Stimulated activated naive CD8-positive, alpha-beta T cell treated with anti-CD3 and anti-CD28 coated beads, Interleukin-15, amount 100 ng/mL, for 72 hours (primary cell): ENCODE measurements around the gene NEGR1.

Source experiments
- ATAC-seq: fragments of 150-1000 bp; cut with Tn5 transposase; 2 replicates; pipeline ENCODE4 v1.10.0; 2021; ENCODE audit warnings: mild to moderate bottlenecking, moderate library complexity
- DNase-seq, 2 donors: peaks; one replicate each; pipeline ENCODE4 v3.0.0; 2021 to 2022
- H3K27ac Mint-ChIP-seq, 2 donors: one replicate each; pipeline ENCODE4 v1.8.0; 2022; ENCODE audit warnings: mild to moderate bottlenecking in 2 of 2, mixed read lengths in 2 of 2, moderate library complexity in 2 of 2
- H3K27me3 Mint-ChIP-seq: one replicate; pipeline ENCODE4 v1.8.0; 2022; ENCODE audit warnings: mixed read lengths
- H3K4me1 Mint-ChIP-seq: one replicate; pipeline ENCODE4 v1.8.0; 2022; ENCODE audit warnings: mild to moderate bottlenecking, mixed read lengths
- H3K4me3 Mint-ChIP-seq, 2 donors: one replicate each; pipeline ENCODE4 v1.8.0; 2022; ENCODE audit warnings: mild to moderate bottlenecking in 2 of 2, mixed read lengths in 2 of 2, moderate library complexity in 1 of 2
- H3K9me3 Mint-ChIP-seq, 2 donors: one replicate each; pipeline ENCODE4 v1.8.0; 2022; ENCODE audit warnings: mixed read lengths in 2 of 2

Gene NEGR1

DNA sequence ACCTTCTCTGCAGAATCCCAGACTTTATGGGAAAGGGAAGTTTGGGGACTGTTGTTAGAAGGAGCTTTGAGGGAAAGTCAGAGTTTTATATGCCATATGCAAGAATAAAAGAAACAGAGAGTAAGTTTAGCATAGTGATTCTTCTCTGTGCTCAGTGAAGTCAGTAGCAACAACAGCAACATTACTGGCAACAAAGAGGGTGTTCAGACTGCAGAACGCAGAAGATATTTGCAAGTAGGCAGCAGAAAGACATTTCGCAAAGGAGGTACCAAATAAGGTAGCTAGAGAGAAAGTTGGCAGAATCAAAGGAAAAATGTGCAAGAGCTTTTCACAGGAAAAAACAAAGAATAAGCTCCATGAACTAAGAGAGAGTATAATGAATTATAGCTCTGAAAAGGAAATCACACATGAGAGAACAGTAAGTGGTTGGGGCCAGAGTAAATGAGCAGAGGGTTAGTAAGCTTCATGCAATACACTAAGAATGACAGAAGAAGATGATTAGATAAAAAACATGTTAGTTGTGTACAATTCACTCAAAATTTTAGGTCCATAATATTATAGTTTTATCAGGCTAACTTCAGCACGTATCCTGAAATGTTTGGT lies 98.1 kb downstream of the NEGR1 start:
- no peak for ATAC-seq

DNA sequence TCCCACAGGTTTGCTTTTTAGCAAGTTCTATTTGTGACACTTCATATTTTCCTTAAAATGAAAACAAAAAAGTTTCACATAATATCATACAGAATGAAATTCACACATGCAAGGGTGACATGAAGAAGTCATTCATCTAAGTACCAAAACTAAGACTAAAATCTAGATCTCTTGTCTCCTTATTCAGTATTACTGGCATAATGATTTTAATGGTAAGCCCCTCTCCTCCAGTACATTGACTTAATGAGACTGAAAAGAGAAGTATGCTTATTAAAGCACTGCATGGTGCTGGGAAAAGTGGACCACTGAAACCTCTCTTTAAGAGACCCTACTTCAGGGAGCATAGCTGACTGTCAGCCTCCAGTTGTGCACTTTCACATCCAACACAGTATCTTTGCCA lies 99.5 kb downstream of the NEGR1 start:
- no peak for DNase-seq
- Mint-ChIP-seq H3K27ac (no peak overlapping the region), H3K4me1 (no peaks in the 10 kb centered on the region), H3K4me3 (no peak overlapping the region), H3K9me3 (no peaks in the 10 kb centered on the region), H3K27me3 (no peaks in the 10 kb centered on the region)
- no peak for ATAC-seq

More for the DNA sequence above, 98.1 kb downstream of the NEGR1 start:
- Mint-ChIP-seq H3K27me3 (no peaks in the 10 kb centered on the region), H3K4me1 (no peaks in the 10 kb centered on the region), H3K9me3 (no peaks in the 10 kb centered on the region), H3K27ac (no peak overlapping the region), H3K4me3 (no peak overlapping the region)
- DNase-seq: no peak

DNA sequence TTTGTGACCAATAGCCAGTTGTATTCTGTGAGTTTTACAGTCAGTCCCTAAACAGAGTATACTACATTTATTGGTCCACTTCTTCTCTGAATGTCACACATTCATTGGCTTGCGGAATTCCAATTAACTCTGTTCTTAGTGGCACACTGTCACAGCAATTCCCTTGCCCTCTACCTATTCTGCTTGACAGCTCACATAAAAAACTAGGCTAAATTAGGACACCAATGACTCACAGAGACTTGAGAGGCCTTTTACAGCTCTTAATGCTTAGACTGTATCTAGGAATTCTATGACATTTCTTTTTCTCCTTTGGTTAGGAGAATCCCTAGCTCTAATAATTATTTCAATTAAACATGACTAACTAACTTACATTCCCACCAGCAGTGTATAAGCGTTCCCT lies 104.1 kb downstream of the NEGR1 start:
- Mint-ChIP-seq H3K4me3 (no peak overlapping the region), H3K27ac (no peak overlapping the region), H3K27me3 (no peaks in the 10 kb centered on the region), H3K9me3 (no peaks in the 10 kb centered on the region), H3K4me1 (no peaks in the 10 kb centered on the region)
- DNase-seq (no peak), ATAC-seq (no peak)

DNA sequence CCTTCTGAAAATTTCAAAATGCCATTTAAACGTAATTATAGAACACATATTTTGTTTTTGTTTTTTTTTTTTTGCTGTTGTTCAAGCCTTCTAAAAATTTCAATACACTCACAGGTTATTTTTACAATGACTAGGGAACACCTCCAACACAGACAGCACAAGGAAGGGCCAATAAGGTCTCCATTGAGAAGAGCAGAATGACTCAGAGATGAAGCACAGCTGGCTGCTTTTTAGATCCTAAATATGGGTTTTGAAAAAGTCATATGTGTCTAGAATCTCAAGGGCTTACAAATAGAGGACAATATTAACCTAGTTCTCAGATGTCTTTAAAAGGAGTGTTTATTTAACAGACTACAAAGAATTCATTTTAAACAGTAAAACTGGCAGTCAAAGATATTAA lies 104.6 kb downstream of the NEGR1 start:
- H3K9me3 Mint-ChIP-seq: no peaks in the 10 kb centered on the region
- no peak overlapping the region for H3K27ac Mint-ChIP-seq

DNA sequence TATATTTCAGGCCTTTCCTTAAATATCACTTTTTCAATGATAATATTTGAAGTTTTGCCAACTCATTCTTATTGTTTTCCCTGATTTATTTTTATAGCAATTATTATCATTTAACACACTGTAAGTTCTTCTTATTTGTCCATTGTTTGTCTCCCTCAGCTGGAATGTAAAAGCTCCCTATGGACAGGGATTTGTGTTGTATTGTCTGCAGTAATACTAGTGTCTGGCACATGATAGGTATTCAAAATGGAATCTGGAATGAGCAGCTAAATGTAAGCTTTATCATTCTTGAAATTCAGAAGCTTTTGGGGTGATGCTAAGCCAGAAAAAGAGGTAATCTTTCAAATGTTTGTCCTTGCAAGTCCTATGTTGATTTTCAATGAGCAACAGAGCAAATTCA lies 112.1 kb downstream of the NEGR1 start:
- Mint-ChIP-seq H3K4me3 (no peak overlapping the region), H3K27me3 (no peaks in the 10 kb centered on the region), H3K9me3 (no peaks in the 10 kb centered on the region), H3K27ac (no peak overlapping the region), H3K4me1 (no peaks in the 10 kb centered on the region)
- DNase-seq (no peak), ATAC-seq (no peak)

More for the DNA sequence above, 104.6 kb downstream of the NEGR1 start:
- ATAC-seq (no peak), DNase-seq (no peak)
- H3K4me1 Mint-ChIP-seq: no peaks in the 10 kb centered on the region
- H3K27me3 Mint-ChIP-seq: no peaks in the 10 kb centered on the region
- H3K4me3 Mint-ChIP-seq: no peak overlapping the region

DNA sequence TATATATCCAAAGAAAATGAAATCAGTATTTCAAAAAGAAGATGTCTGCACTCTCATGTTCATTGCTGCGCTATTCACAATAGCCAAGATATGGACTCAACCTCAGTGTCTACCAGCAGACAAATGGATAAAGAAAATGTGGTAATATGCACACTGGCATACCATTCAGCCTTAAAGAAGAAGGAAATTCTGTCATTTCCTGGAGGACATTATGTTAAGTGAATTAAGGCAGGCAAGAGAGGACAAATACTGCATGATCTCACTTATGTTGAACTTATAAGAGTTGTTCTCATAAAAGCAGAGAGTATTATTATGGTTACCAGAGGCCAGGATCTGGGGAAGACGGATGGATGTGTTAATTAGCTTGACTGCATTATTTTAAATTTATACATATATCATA lies 115.9 kb downstream of the NEGR1 start:
- Mint-ChIP-seq H3K9me3 (no peaks in the 10 kb centered on the region), H3K4me3 (no peak overlapping the region), H3K27me3 (no peaks in the 10 kb centered on the region), H3K27ac (no peak overlapping the region), H3K4me1 (no peaks in the 10 kb centered on the region)
- no peak for DNase-seq
- ATAC-seq: no peak

DNA sequence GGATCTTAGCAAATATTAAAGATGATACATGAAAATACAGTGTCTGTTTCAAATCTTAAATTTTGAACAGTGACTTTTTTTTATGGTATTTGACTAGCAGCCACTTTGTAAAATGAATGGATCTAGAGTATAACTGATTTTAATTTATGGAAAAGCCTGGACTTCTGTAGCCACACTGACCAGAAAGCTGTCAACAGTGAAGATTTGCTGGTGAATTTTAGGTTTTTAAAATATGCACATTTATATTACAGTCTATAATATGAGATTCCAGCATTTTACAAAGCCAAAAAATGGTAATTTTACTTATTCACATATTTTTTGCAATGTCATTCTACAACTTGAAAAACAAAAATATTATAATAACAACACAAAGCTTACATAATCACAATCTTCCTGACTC lies 131.8 kb downstream of the NEGR1 start:
- no peaks in the 10 kb centered on the region for H3K9me3 Mint-ChIP-seq
- H3K27me3 Mint-ChIP-seq: no peaks in the 10 kb centered on the region
- DNase-seq: no peak
- no peak overlapping the region for H3K27ac Mint-ChIP-seq
- no peak for ATAC-seq
- no peaks in the 10 kb centered on the region for H3K4me1 Mint-ChIP-seq
- no peak overlapping the region for H3K4me3 Mint-ChIP-seq

DNA sequence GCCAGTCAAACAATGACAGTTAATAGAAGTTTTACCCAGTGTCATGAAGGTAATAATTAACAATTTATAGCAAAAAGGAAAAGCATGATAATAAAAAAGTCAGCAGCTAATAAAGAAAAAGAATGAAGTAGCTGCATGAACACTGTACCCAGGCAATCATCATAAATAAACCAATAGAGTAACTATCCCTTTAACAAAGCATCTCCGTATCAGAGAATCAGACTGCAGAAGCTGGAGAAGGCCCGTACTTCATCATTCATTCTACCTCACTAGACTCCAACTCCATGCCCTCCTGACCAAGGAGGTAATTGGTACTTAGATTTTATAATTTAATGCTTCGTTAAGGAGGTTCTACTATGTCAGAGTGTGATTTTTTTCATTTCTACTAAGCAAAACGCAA lies 140.5 kb downstream of the NEGR1 start:
- H3K4me1 Mint-ChIP-seq: no peaks in the 10 kb centered on the region
- no peak for ATAC-seq
- peaks cover 0 to 4% of the 10 kb centered on the region in 2 donors for H3K9me3 Mint-ChIP-seq
- no peaks in the 10 kb centered on the region for H3K27me3 Mint-ChIP-seq
- no peak overlapping the region for H3K4me3 Mint-ChIP-seq
- no peak for DNase-seq
- H3K27ac Mint-ChIP-seq: no peak overlapping the region

DNA sequence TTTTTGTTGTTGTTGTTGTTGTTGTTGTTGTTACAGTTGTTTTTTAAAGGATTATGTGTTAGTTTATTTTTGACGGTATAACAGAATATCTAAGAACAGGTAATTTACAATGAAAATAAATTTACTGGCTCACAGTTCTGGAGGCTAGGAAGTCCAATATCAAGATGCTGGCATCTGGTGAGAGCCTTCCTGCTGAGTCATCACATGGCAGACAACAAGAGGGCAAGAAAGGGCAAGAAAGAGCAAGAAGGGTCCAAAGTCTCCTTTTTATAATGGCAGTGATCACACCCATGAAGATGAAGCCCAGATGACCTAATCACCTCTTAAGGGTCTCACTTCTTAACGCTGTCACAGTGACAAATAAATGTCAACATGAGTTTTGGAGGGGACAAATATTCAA lies 142.1 kb downstream of the NEGR1 start:
- Mint-ChIP-seq H3K4me1 (no peaks in the 10 kb centered on the region), H3K27ac (no peak overlapping the region), H3K4me3 (no peak overlapping the region), H3K27me3 (no peaks in the 10 kb centered on the region), H3K9me3 (peaks cover 0 to 4% of the 10 kb centered on the region in 2 donors)
- no peak for DNase-seq
- ATAC-seq: no peak

DNA sequence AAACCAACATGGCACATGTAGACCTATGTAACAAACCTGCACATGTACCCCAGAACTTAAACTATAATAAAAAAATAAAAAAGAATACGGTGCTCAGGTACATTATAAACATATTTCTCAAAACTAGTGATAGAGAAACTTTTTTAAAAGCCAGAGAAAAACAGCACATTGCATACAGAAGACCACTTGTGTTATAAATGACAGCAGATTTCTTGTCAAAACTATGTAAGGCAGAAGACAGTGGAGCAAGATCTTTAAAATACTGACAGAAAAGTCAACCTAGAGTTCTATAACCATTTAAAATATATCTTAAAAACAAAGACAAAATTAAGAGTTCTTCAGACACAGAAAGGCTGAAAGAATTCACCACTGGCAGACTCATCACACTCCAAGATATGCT lies 144.7 kb downstream of the NEGR1 start:
- Mint-ChIP-seq H3K27ac (no peak overlapping the region), H3K27me3 (no peaks in the 10 kb centered on the region), H3K4me3 (no peak overlapping the region), H3K9me3 (peaks cover 0 to 4% of the 10 kb centered on the region in 2 donors), H3K4me1 (no peaks in the 10 kb centered on the region)
- ATAC-seq (no peak), DNase-seq (no peak)

DNA sequence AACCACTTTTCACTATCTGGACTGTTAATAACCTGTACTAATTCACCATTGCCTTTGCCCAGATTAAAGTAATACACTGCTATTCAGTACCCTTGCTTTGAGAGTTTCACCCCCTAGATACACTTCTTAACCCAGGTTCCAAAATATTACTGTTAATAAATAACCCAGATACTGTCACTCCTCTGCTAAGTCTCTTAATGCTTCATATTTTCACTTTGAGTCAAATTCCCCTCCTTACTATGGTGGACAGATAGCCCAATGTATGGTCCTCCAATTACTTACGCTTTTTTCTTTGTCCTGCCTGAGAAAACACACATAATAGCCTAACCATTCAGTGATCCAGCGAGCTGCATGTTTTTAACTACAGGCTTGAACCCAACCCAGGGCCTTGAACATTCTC lies 152.5 kb downstream of the NEGR1 start:
- no peaks in the 10 kb centered on the region for H3K9me3 Mint-ChIP-seq
- no peak overlapping the region for H3K4me3 Mint-ChIP-seq
- ATAC-seq: no peak
- no peaks in the 10 kb centered on the region for H3K4me1 Mint-ChIP-seq
- no peak overlapping the region for H3K27ac Mint-ChIP-seq
- H3K27me3 Mint-ChIP-seq: no peaks in the 10 kb centered on the region
- DNase-seq: no peak

DNA sequence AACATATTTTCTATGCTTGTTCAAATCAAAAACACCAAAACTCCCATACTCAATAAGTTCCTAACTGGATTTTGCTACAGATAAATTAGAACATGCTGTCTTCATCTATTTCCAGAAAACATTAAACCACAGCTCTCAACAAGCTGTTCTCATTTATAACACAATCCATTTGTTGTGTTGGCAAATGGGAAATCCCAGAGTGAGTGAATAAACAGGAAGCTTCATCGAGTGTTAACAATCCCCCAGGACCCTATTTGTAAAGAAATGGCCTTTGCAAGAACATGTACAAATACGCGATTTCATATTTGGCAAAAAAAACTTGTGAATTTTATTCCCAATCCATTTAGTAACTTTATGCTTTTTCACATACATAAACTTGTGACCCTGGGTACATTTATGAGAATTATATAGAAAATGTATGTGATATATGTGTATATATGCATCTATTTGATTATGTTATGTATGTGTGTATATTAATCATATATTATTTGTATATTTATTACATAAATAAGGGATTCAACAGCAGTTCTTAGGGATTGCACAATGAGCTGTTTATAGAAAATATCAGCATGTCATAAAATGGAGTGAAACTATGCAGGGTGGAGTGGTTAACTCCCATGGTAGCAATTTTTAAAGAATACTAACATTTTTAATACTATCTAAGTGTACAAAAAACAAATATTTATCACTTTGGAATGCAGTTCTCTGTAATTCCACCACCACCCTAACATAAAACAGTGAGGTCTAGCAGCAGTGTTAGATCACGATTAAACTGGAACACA lies 160.0 kb downstream of the NEGR1 start:
- Mint-ChIP-seq H3K27ac (no peak overlapping the region), H3K9me3 (no peaks in the 10 kb centered on the region), H3K27me3 (no peaks in the 10 kb centered on the region), H3K4me3 (no peak overlapping the region), H3K4me1 (no peaks in the 10 kb centered on the region)
- DNase-seq: no peak
- ATAC-seq: no peak

DNA sequence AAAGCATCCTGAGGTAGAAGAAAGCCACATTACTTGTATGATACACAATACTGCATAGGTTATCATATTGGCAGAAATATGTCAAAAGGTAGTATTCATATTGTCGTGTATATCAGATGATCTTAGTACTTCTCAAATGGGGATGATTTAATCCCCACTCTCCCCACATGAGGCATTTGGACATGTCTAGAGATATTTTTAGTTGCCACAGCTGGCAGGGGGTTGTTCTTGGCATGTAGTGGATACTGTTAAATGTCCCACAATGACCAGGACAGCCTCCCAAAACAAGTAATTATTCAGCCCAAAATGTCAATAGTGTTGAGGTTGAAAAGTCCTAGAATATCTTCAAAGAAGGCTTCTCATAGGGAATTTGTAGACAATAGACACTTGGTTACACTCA lies 162.8 kb downstream of the NEGR1 start:
- H3K4me1 Mint-ChIP-seq: no peaks in the 10 kb centered on the region
- H3K9me3 Mint-ChIP-seq: no peaks in the 10 kb centered on the region

DNA sequence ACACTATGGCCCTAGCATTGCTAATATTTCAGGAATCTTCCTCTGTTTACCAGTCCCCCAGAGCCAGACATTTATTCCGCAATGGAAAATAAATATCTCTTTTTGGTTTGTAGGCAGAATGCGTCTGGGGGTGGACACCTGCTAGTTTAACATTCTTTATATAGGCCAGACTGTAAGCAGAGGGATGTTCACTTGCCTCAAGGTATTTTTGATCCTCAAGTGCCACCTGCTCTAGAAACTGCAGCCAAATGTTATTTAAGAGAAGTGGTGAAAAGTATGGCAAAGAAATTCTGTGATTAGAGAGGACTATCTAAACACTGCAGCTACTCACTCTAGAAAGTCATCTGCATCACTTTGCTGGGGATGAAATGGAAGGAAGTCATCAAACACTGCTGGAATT lies 164.7 kb downstream of the NEGR1 start:
- ATAC-seq: no peak
- Mint-ChIP-seq H3K9me3 (no peaks in the 10 kb centered on the region), H3K27me3 (no peaks in the 10 kb centered on the region), H3K4me1 (no peaks in the 10 kb centered on the region), H3K4me3 (no peak overlapping the region), H3K27ac (no peak overlapping the region)
- no peak for DNase-seq

More for the DNA sequence above, 162.8 kb downstream of the NEGR1 start:
- no peaks in the 10 kb centered on the region for H3K27me3 Mint-ChIP-seq
- no peak for DNase-seq
- H3K27ac Mint-ChIP-seq: no peak overlapping the region
- ATAC-seq: no peak
- H3K4me3 Mint-ChIP-seq: no peak overlapping the region

DNA sequence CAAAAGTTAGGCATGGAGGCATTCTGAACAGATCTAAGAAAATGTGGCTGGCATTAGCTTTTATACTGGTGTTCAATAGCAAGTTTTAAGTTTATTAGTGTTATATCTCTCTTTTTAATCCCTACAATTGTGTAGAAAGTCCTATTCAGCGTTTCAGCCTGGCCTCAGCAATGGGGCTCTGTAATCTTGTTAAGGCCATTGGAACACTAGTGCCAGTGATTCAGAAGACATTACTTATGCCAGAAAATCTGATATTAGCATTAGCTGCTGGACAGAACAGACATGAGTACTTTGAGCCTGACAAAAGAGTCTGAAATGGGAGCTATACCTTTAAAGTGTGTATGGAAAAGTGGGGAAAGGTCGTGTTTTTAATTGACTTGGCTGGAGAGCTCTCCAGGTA lies 167.0 kb downstream of the NEGR1 start:
- ATAC-seq (no peak), DNase-seq (no peak)
- no peaks in the 10 kb centered on the region for H3K4me1 Mint-ChIP-seq
- H3K9me3 Mint-ChIP-seq: no peaks in the 10 kb centered on the region
- no peaks in the 10 kb centered on the region for H3K27me3 Mint-ChIP-seq
- H3K27ac Mint-ChIP-seq: no peak overlapping the region
- H3K4me3 Mint-ChIP-seq: no peak overlapping the region

DNA sequence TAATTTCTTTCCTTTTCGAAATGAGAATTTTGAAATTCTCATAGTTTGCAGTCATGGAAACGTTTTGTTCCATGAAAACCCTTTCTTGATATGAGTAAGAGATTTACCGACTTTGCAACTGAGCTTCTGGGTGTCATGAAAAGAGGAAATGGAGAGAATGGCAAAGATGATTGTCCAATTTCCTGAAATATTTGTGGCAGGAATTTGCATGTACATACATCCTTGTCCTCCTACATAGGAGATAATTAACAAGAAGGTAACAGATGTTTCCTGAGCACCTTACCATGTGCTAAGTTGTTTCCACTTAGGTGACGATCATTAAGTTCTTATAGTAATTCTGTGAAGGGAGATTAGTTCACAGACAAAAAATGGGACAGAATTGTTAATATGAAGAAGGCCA lies 170.7 kb downstream of the NEGR1 start:
- ATAC-seq (no peak), DNase-seq (no peak)
- Mint-ChIP-seq H3K27ac (no peak overlapping the region), H3K4me3 (no peak overlapping the region), H3K4me1 (no peaks in the 10 kb centered on the region), H3K27me3 (no peaks in the 10 kb centered on the region), H3K9me3 (no peaks in the 10 kb centered on the region)

DNA sequence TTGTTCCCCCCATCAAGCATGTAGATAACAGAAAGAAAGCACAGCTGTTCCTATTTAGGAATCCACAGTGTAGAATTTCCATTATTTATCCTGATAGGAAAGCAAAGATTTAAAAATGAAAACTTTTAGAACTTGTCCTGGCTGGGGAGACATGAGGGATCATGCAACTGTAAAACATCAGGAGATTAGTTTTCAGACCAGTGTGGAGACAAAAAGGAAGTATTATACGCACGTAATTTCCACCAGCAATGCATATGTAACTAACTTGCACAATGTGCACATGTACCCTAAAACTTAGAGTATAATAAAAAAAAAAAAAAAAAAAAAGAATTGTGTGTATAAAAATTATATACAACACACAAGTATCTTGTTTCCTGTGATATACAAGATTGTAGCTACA lies 172.4 kb downstream of the NEGR1 start:
- no peak overlapping the region for H3K4me3 Mint-ChIP-seq
- H3K27ac Mint-ChIP-seq: no peak overlapping the region
- no peaks in the 10 kb centered on the region for H3K27me3 Mint-ChIP-seq
- no peaks in the 10 kb centered on the region for H3K9me3 Mint-ChIP-seq
- DNase-seq: no peak
- no peak for ATAC-seq
- H3K4me1 Mint-ChIP-seq: no peaks in the 10 kb centered on the region
